ENCODE measurements around the gene MLPH. TPM values are rescaled to one million over a fixed set of nuclear protein-coding genes. Genes with fewer than 3 reads are reported as not detected.
A peak's percentile ranks its signal among the peaks of the same experiment; 100 is the strongest.

MLPH gene
- total and polyA plus RNA-seq, 8 donors: 61.3 to 657 (median 344) TPM

- peak overlapping the region; percentile 52 to 94 (median 85) for H3K27ac ChIP-seq
- 42 to 70% (median 64%) methylated on average over 20 to 23 of the region's 23 CpGs for WGBS, 5 donors
- H3K9me3 ChIP-seq: peaks cover 0 to 4% (median 2%) of the 10 kb centered on the region in 4 donors
- H3K36me3 ChIP-seq: peaks cover 9 to 64% (median 43%) of the 10 kb centered on the region in 4 donors
- TF ChIP-seq CTCF (IDR thresholded peaks at IDR 0.05): no peak
- no peak for TF ChIP-seq POLR2A (IDR thresholded peaks at IDR 0.05)
- no peak for TF ChIP-seq POLR2AphosphoS5 (IDR thresholded peaks at IDR 0.05)
- TF ChIP-seq EP300 (IDR thresholded peaks at IDR 0.05): no peak
- intact Hi-C loops (cut with DNase I; ENCODE audit: low total_unique reads): no loop called here
- H3K4me3 ChIP-seq: no peak overlapping the region
- peak; percentile 34 to 54 for DNase-seq
- H3K4me1 ChIP-seq: peaks cover 20 to 78% (median 57%) of the 10 kb centered on the region in 4 donors
- H3K27me3 ChIP-seq: peaks cover 0 to 16% (median 0%) of the 10 kb centered on the region in 3 donors
Observed at GRCh38 chr2:237497009-237497837, 10.2 kb downstream of the MLPH start.

- intact Hi-C loops (cut with DNase I; ENCODE audit: low total_unique reads): no loop called here
- Histone ChIP-seq H3K9me3 (no peaks in the 10 kb centered on the region), H3K36me3 (peaks cover 6 to 62% (median 43%) of the 10 kb centered on the region in 4 donors), H3K4me1 (peaks cover 24 to 75% (median 58%) of the 10 kb centered on the region in 4 donors), H3K4me3 (no peak overlapping the region), H3K27me3 (peaks cover 0 to 16% (median 0%) of the 10 kb centered on the region in 3 donors), H3K27ac (peak overlapping the region; percentile 52 to 94 (median 85))
- TF ChIP-seq POLR2A (IDR thresholded peaks at IDR 0.05): no peak
- no peak for TF ChIP-seq EP300 (IDR thresholded peaks at IDR 0.05)
- TF ChIP-seq CTCF (IDR thresholded peaks at IDR 0.05): no peak
- TF ChIP-seq POLR2AphosphoS5 (IDR thresholded peaks at IDR 0.05): no peak
- 58 to 73% (median 66%) methylated on average over 10 of the region's 10 CpGs for WGBS, 5 donors
- DNase-seq: no peak
Observed at GRCh38 chr2:237497838-237498186, 10.8 kb downstream of the MLPH start.

- WGBS, 5 donors: 61 to 73% (median 67%) methylated on average over 10 to 11 of the region's 11 CpGs
- no peak for DNase-seq
- TF ChIP-seq POLR2A (IDR thresholded peaks at IDR 0.05): no peak
- TF ChIP-seq CTCF (IDR thresholded peaks at IDR 0.05): no peak
- TF ChIP-seq EP300 (IDR thresholded peaks at IDR 0.05): no peak
- TF ChIP-seq POLR2AphosphoS5 (IDR thresholded peaks at IDR 0.05): no peak
- Histone ChIP-seq H3K27ac (peak overlapping the region; percentile 52 to 94 (median 85)), H3K27me3 (peaks cover 0 to 16% (median 0%) of the 10 kb centered on the region in 3 donors), H3K36me3 (peaks cover 6 to 59% (median 42%) of the 10 kb centered on the region in 4 donors), H3K4me1 (peaks cover 29 to 78% (median 63%) of the 10 kb centered on the region in 4 donors), H3K4me3 (no peak overlapping the region), H3K9me3 (no peaks in the 10 kb centered on the region)
- intact Hi-C loops (cut with DNase I; ENCODE audit: low total_unique reads): no loop called here
Observed at GRCh38 chr2:237498341-237498740, 11.3 kb downstream of the MLPH start.

- H3K4me3 ChIP-seq: no peak overlapping the region
- 57 to 69% (median 68%) methylated on average over 13 of the region's 13 CpGs for WGBS, 5 donors
- DNase-seq: no peak
- TF ChIP-seq POLR2AphosphoS5 (IDR thresholded peaks at IDR 0.05) (peak in 1 of 3 donors; percentile 38), CTCF (IDR thresholded peaks at IDR 0.05) (no peak)
- H3K36me3 ChIP-seq: peaks cover 3 to 49% (median 26%) of the 10 kb centered on the region in 4 donors
- H3K4me1 ChIP-seq: peaks cover 42 to 79% (median 65%) of the 10 kb centered on the region in 4 donors
- no peaks in the 10 kb centered on the region for H3K9me3 ChIP-seq
- H3K27ac ChIP-seq: peak overlapping the region; percentile 68 to 94 (median 82)
- H3K27me3 ChIP-seq: peaks cover 0 to 11% (median 0%) of the 10 kb centered on the region in 3 donors
- intact Hi-C loops (cut with DNase I; ENCODE audit: low total_unique reads): no loop called here
Observed at GRCh38 chr2:237500681-237501424, 13.8 kb downstream of the MLPH start.
